GM12878 (cell line): ENCODE results near the gene UBE2E1. TPM values are rescaled to one million over a fixed set of nuclear protein-coding genes. Genes with fewer than 3 reads are reported as not detected.

ENCODE experiments used
- ATAC-seq: fragments of 200-7000 bp; cut with Tn5 transposase; 3 replicates; pipeline ENCODE4 v1.9.1; 2020; ENCODE audit warnings: mild to moderate bottlenecking, moderate library complexity
- BruUV-seq: library from RNA; stranded (reverse); fragments of 400-500 nt; replicated peaks from 2 replicates; lab custom pipeline; 2021; lab: Mats Ljungman, UMichigan
- CTCF ChIA-PET: fragments of 300-600 bp; sonication (Branson Sonifier 250); formaldehyde crosslinking; extraction: SDS; loops from one replicate; lab custom pipeline; 2021; ENCODE audit warnings: inconsistent platforms; lab: Yijun Ruan, JAX
- POLR2A ChIA-PET: fragments of 350-600 bp; formaldehyde crosslinking; extraction: SDS; loops from one replicate; lab custom pipeline; 2021; ENCODE audit warnings: inconsistent platforms; lab: Charles Lee
- RAD21 ChIA-PET: fragments of 300-600 bp; sonication (Branson Sonifier 250); formaldehyde crosslinking; loops from one replicate; lab custom pipeline; 2023; ENCODE audit warnings: antibody characterized with exemption; ENCODE audit not compliant: unreplicated experiment; lab: Charles Lee
- SMC1A ChIA-PET: fragments of 300-600 bp; sonication (Branson Sonifier 250); formaldehyde crosslinking; loops from one replicate; lab custom pipeline; 2023; ENCODE audit not compliant: unreplicated experiment, uncharacterized antibody; lab: Charles Lee
- DNase-seq: peaks from one replicate; pipeline ENCODE4 v3.0.0-alpha.2; 2011; ENCODE audit warnings: low read depth, low spot score
- FAIRE-seq: peaks from 3 replicates; lab custom pipeline; 2011; peaks lifted over from hg19 to GRCh38; lab: Jason Lieb, UNC
- H2AFZ ChIP-seq: 2 replicates; pipeline ENCODE4 v1.6.0; 2011; ENCODE audit warnings: low read depth, low read length, control low read depth; ENCODE audit not compliant: control insufficient read depth
- H3K27ac ChIP-seq: 2 replicates; pipeline ENCODE4 v1.5.1; 2011; ENCODE audit warnings: control low read depth; ENCODE audit not compliant: control insufficient read depth, insufficient read depth
- H3K27me3 ChIP-seq, 2 experiments: replicated peaks in 1 of 2; 2 replicates each; pipeline versions ENCODE4 v1.6.0 to v1.6.1; 2011; ENCODE audit warnings: low read length in 1 of 2; ENCODE audit not compliant: control insufficient read depth in 2 of 2, insufficient read depth in 2 of 2
- H3K36me3 ChIP-seq, 2 experiments: 2 replicates each; pipeline ENCODE4 v1.5.1; 2011; ENCODE audit warnings: low read length in 1 of 2; ENCODE audit not compliant: control insufficient read depth in 2 of 2, insufficient read depth in 2 of 2
- H3K4me1 ChIP-seq: 2 replicates; pipeline ENCODE4 v1.6.1; 2011; ENCODE audit warnings: mild to moderate bottlenecking, low read length, moderate library complexity, mixed read lengths; ENCODE audit not compliant: control insufficient read depth, insufficient read depth
- H3K4me2 ChIP-seq: 2 replicates; pipeline ENCODE4 v1.6.0; 2011; ENCODE audit warnings: control low read depth; ENCODE audit not compliant: control insufficient read depth, insufficient read depth
- H3K4me3 ChIP-seq: fragments of 200-600 bp; sonication (generic); 2 replicates; pipeline ENCODE4 v1.5.1; 2016
- H3K79me2 ChIP-seq: 2 replicates; pipeline ENCODE4 v1.6.0; 2011; ENCODE audit warnings: low read length; ENCODE audit not compliant: control insufficient read depth, insufficient read depth
- H3K9ac ChIP-seq: 2 replicates; pipeline ENCODE4 v1.8.0; 2011; ENCODE audit warnings: low read length, control low read depth, mixed read lengths; ENCODE audit not compliant: control insufficient read depth, insufficient read depth
- H3K9me3 ChIP-seq: replicated peaks from 3 replicates; pipeline ENCODE4 v1.5.1; 2011; ENCODE audit warnings: mild to moderate bottlenecking, low read length; ENCODE audit not compliant: control insufficient read depth, insufficient read depth
- H4K20me1 ChIP-seq: 2 replicates; pipeline ENCODE4 v1.6.0; 2011; ENCODE audit not compliant: control insufficient read depth, insufficient read depth
- ASH2L ChIP-seq: fragments of 300-600, 200-600 bp; sonication (generic); IDR thresholded peaks from 2 replicates; pipeline ENCODE4 v1.6.1; 2017; ENCODE audit warnings: low read depth, mild to moderate bottlenecking, borderline replicate concordance
- BHLHE40 ChIP-seq, 2 experiments: fragments of 450-650 bp in 1 of 2; IDR thresholded peaks; 2 replicates each; pipeline ENCODE4 v1.6.1; 2011 to 2017; ENCODE audit warnings: low read depth in 2 of 2, borderline replicate concordance in 1 of 2, improper control_type of control experiment in 1 of 2, low read length in 1 of 2, mild to moderate bottlenecking in 1 of 2
- CHD2 ChIP-seq: IDR thresholded peaks from 2 replicates; pipeline ENCODE4 v1.6.1; 2011; ENCODE audit warnings: low read depth, low read length, improper control_type of control experiment, borderline replicate concordance
- CUX1 ChIP-seq: IDR thresholded peaks from 2 replicates; pipeline ENCODE4 v1.6.1; 2012; ENCODE audit warnings: improper control_type of control experiment, low read depth, low read length; ENCODE audit not compliant: insufficient replicate concordance
- GATAD2B ChIP-seq: fragments of 450-650 bp; conservative IDR thresholded peaks from 2 replicates; pipeline ENCODE4 v1.6.1; 2017; ENCODE audit warnings: low read depth, mild to moderate bottlenecking, moderate library complexity
- HDGF ChIP-seq: fragments of 450-650 bp; IDR thresholded peaks from 2 replicates; pipeline ENCODE4 v1.6.1; 2016; ENCODE audit warnings: antibody characterized with exemption
- IRF4 ChIP-seq: IDR thresholded peaks from 2 replicates; pipeline ENCODE4 v1.6.1; 2011; ENCODE audit warnings: low read depth, low read length
- MYC ChIP-seq: IDR thresholded peaks from 2 replicates; pipeline ENCODE4 v1.6.1; 2011; ENCODE audit warnings: mild to moderate bottlenecking, low read length, moderate library complexity, inconsistent platforms; ENCODE audit not compliant: insufficient read depth, insufficient replicate concordance, insufficient read length, severe bottlenecking
- NFYB ChIP-seq: IDR thresholded peaks from 2 replicates; pipeline ENCODE4 v1.6.1; 2011; ENCODE audit warnings: low read depth, mild to moderate bottlenecking, low read length, improper control_type of control experiment, moderate library complexity; ENCODE audit not compliant: insufficient read depth
- RBBP5 ChIP-seq: fragments of 200-600 bp; sonication (generic); conservative IDR thresholded peaks from 2 replicates; pipeline ENCODE4 v1.6.1; 2016
- RUNX3 ChIP-seq: IDR thresholded peaks from 2 replicates; pipeline ENCODE4 v1.6.1; 2012; ENCODE audit warnings: low read length, inconsistent platforms
- SMARCA5 ChIP-seq: fragments of 450-650 bp; IDR thresholded peaks from 2 replicates; pipeline ENCODE4 v1.6.1; 2017; ENCODE audit warnings: mild to moderate bottlenecking
- SREBF1 ChIP-seq: IDR thresholded peaks from 2 replicates; pipeline ENCODE4 v1.6.1; 2012; ENCODE audit warnings: mild to moderate bottlenecking, low read length
- TARDBP ChIP-seq: IDR thresholded peaks from 2 replicates; pipeline ENCODE4 v1.6.1; 2016; ENCODE audit warnings: borderline replicate concordance
- ZNF24 ChIP-seq: fragments of 450-650 bp; IDR thresholded peaks from 2 replicates; pipeline ENCODE4 v1.6.1; 2017; ENCODE audit warnings: antibody characterized with exemption, mild to moderate bottlenecking
- WGBS: methylation state at CpG from one replicate; pipeline ENCODE4 v1.1.6; 2016; ENCODE audit warnings: low lambda C conversion rate; ENCODE audit not compliant: insufficient replicate concordance, insufficient coverage; ENCODE audit errors: missing lambda C conversion rate; 5-methylcytosine and 5-hydroxymethylcytosine counted together
- in situ Hi-C: fragments of 300-500 bp; cut with MboI; formaldehyde crosslinking; loops from 9 replicates; pipeline ENCODE4 v1.14.3; 2018; ENCODE audit warnings: mixed read lengths
- intact Hi-C: fragments of 100-400 bp; cut with micrococcal nuclease; formaldehyde crosslinking; loops from one replicate; pipeline ENCODE4 v1.14.2; 2022; ENCODE audit not compliant: unreplicated experiment
- polyA plus RNA-seq, 11 experiments: library from polyadenylated mRNA; depleted of rRNA in 4 of 11; unstranded in 6 of 11; stranded (reverse) in 5 of 11; fragments of >200 nt; fragmentation: Nextera tagmentation in 4 of 11; fragmentation: Illumina TruSeq in 1 of 11; extraction: Ambion mirVana in 4 of 11; extraction: Trizol in 1 of 11; gene quantifications; 1 replicate in 1 of 11; 2 replicates in 10 of 11; pipeline versions ENCODE4 v1.2.1 to v1.2.3, GENCODE V29; 2011 to 2016; ENCODE audit warnings: inconsistent platforms in 2 of 11, missing spikeins in 2 of 11, low read depth in 1 of 11
- total RNA-seq, 4 experiments: library from RNA; depleted of rRNA in 3 of 4; stranded (reverse); fragments of >200 nt in 3 of 4; fragmentation: Illumina TruSeq in 1 of 4; extraction: Trizol in 1 of 4; gene quantifications; 2 replicates each; pipeline versions ENCODE4 v1.2.1 to v1.2.3, GENCODE V29; 2013 to 2021

UBE2E1 gene
- total and polyA plus RNA-seq, 10 of the 15 experiments (the other 5 are each of a cell fraction or from before 2014, with no cell fraction given) = 18.7 to 425 (median 147) TPM

- CTCF ChIA-PET = interaction anchor here (0.6 to 6.6 kb wide), 21 partner anchors 9 to 562 kb away, joined by 3 to 103 read pairs (median 5); partner anchors contain the start of genes NKIRAS1 and RPL15
- Histone ChIP-seq H3K4me2 (peak overlapping the region; percentile 78), H3K9me3 (no peaks in the 10 kb centered on the region), H3K27me3 (no peaks in the 10 kb centered on the region), H3K9ac (no peak overlapping the region), H3K36me3 (peaks cover 0 to 5% of the 10 kb centered on the region in 2 experiments; a peak in 3 of 4 replicates), H3K4me3 (peak overlapping the region; percentile 22), H3K27ac (peak overlapping the region; percentile 48), H3K4me1 (peaks cover 49% of the 10 kb centered on the region), H3K79me2 (peaks cover 88% of the 10 kb centered on the region), H4K20me1 (0 out of 2 replicates have a peak, but pooled peaks cover 3% of the 10 kb centered on the region), H2AFZ (no peak overlapping the region)
- BruUV-seq = no TSS peak
- DNase-seq (no peak), FAIRE-seq (no peak), ATAC-seq (peak; percentile 44)
- TF ChIP-seq ASH2L = no peak
- TF ChIP-seq BHLHE40 (IDR thresholded peaks at IDR 0.05; ENCODE audit: borderline replicate concordance in 1 of 2, low read depth in 2 of 2, low read length in 1 of 2) = peak in 1 of 2 experiments; percentile 47; a peak in 1 of 4 replicates
- no peak for TF ChIP-seq IRF4
- peak; percentile 28; the same call in 1 of the 2 replicates for TF ChIP-seq RUNX3
- TF ChIP-seq TARDBP = no peak
- TF ChIP-seq CUX1 = no peak
- 0 out of 2 replicates have a peak, but pooled peaks have one; percentile 29 for TF ChIP-seq HDGF
- TF ChIP-seq SMARCA5 = no peak
- peak; percentile 90 for TF ChIP-seq ZNF24
- no peak for TF ChIP-seq CHD2
- TF ChIP-seq MYC = no peak
- no peak for TF ChIP-seq NFYB
- no peak for TF ChIP-seq GATAD2B
- no peak for TF ChIP-seq SREBF1
- no peak for TF ChIP-seq RBBP5
- POLR2A ChIA-PET = interaction anchor here (0.6 to 7.8 kb wide), 13 partner anchors 9 to 707 kb away, joined by 3 to 92 read pairs (median 4); partner anchors contain the start of genes NKIRAS1 and RPL15
- WGBS = 56% methylated on average over 8 of the region's 9 CpGs
- RAD21 ChIA-PET = interaction anchor here (0.8 to 4.8 kb wide), 17 partner anchors 9 to 239 kb away, joined by 3 to 96 read pairs (median 5); partner anchors contain the start of genes NKIRAS1 and RPL15
- intact Hi-C loops (loop anchor here (2.0 to 5.0 kb wide), 2 partner anchors 36 to 119 kb away; no protein-coding TSS in a partner anchor), in situ Hi-C loops (no loop called here)
- SMC1A ChIA-PET = interaction anchor here (0.6 to 14.1 kb wide), 19 partner anchors 9 to 359 kb away, joined by 3 to 224 read pairs (median 7); partner anchors contain the start of genes NKIRAS1 and RPL15
Observed at GRCh38 chr3:23831517-23832394, 26.0 kb downstream of the UBE2E1 start.
